HG03469 (cell line): ENCODE measurements around the gene MRPL14.
"Not testable (repeated sequence)": the region's sequence is repeated elsewhere in the genome, so short reads cannot be mapped to it uniquely, and the experiment has no call there.

Source experiments
- ATAC-seq: cut with Tn5 transposase; IDR thresholded peaks from one replicate; pipeline ENCODE4 v1.9.1; 2021; ENCODE audit warnings: mild to moderate bottlenecking, moderate library complexity, moderate number of reproducible peaks; ENCODE audit not compliant: unreplicated experiment

MRPL14 gene

GRCh38 chr6:44102527-44102926, 24.7 kb downstream of the MRPL14 start:
- ATAC-seq, result no peak

- no peak for ATAC-seq
These were observed 25.4 kb downstream of the MRPL14 start for GRCh38 chr6:44101832-44102231.

GRCh38 chr6:44100088-44100550, 27.1 kb downstream of the MRPL14 start:
- ATAC-seq, result no peak

GRCh38 chr6:44099192-44099591, 28.1 kb downstream of the MRPL14 start:
- no peak for ATAC-seq

GRCh38 chr6:44097782-44098317, 29.4 kb downstream of the MRPL14 start:
- ATAC-seq, result no peak

- ATAC-seq, result no peak
These were observed 30.6 kb downstream of the MRPL14 start for GRCh38 chr6:44096612-44097011.

GRCh38 chr6:44095243-44095623, 32.0 kb downstream of the MRPL14 start:
- not testable (repeated sequence) for ATAC-seq

GRCh38 chr6:44094403-44095242, 32.6 kb downstream of the MRPL14 start:
- no peak for ATAC-seq

GRCh38 chr6:44093750-44094402, 33.4 kb downstream of the MRPL14 start:
- no peak for ATAC-seq

- no peak for ATAC-seq
These were observed 34.2 kb downstream of the MRPL14 start for GRCh38 chr6:44093066-44093465.

- ATAC-seq, result no peak
These were observed 35.0 kb downstream of the MRPL14 start for GRCh38 chr6:44091981-44092884.

- not testable (repeated sequence) for ATAC-seq
These were observed 35.9 kb downstream of the MRPL14 start for GRCh38 chr6:44091356-44091755.

GRCh38 chr6:44090465-44090864, 36.8 kb downstream of the MRPL14 start:
- ATAC-seq, result no peak

GRCh38 chr6:44088827-44089590, 38.2 kb downstream of the MRPL14 start:
- no peak for ATAC-seq

- ATAC-seq, result no peak
These were observed 39.6 kb downstream of the MRPL14 start for GRCh38 chr6:44087623-44088022.

- no peak for ATAC-seq
These were observed 40.2 kb downstream of the MRPL14 start for GRCh38 chr6:44086931-44087574.

- ATAC-seq, result no peak
These were observed 42.0 kb downstream of the MRPL14 start for GRCh38 chr6:44085219-44085618.

- no peak for ATAC-seq
These were observed 42.8 kb downstream of the MRPL14 start for GRCh38 chr6:44084231-44085014.

GRCh38 chr6:44082872-44083321, 44.4 kb downstream of the MRPL14 start:
- ATAC-seq, result no peak
